Activated CD4-positive, alpha-beta T cell treated with anti-CD3 and anti-CD28 coated beads, Interleukin-2, amount 50 U/mL, for 16 hours (primary cell): ENCODE measurements around the gene TTYH3.
A peak's percentile ranks its signal among the peaks of the same experiment; 100 is the strongest.

Experiments
- DNase-seq: peaks from one replicate; pipeline ENCODE4 v3.0.0-alpha.2; 2020

The TTYH3 gene

DNA sequence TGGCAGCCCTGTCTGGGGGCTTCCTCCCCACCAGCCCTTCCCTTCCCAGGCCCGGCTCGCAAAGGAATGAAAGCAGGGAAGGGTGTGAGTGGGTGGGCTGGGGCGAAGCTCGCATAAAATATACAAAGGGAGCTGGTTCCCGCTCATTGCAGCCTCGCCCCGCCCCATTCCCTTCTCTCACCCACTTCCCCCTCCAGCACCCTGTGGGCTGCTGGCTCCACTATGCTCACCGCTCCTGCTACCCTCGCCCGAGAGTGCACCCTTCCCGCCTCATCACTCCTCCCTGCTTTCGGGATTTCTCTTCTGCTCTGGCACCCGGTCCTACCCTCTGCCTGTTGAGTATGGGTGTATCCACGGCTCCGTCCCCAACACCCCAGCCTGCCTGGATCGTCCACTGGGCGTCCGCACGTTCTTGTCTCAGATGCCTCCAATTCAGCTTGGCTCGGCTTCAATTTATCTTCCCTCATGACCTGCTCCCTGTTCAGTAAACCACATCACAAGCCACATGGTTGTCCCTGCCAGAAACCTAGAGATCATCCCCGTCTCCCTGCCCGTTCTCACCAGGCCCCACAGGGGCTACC is 14.4 kb upstream of the TTYH3 start:
- no peak for DNase-seq

DNA sequence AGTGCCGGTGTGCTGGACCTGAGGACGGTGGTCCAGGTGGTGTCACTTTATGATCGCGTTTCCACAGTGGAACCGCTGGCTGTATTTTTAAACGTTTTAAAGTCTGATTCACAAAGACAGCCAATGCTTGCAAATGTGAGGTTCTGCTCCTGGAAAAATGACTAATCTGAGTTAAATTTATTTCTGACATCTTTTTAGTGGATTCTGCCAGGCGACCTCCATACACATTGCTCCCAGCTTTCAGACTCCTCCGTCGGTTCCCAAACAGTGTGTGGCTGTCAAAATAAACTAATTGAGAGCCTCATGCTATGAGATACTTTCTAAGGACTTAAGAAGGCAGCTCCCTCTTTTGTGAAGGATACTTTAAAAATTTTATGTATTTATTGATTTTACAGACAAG is 12.7 kb upstream of the TTYH3 start:
- no peak for DNase-seq

DNA sequence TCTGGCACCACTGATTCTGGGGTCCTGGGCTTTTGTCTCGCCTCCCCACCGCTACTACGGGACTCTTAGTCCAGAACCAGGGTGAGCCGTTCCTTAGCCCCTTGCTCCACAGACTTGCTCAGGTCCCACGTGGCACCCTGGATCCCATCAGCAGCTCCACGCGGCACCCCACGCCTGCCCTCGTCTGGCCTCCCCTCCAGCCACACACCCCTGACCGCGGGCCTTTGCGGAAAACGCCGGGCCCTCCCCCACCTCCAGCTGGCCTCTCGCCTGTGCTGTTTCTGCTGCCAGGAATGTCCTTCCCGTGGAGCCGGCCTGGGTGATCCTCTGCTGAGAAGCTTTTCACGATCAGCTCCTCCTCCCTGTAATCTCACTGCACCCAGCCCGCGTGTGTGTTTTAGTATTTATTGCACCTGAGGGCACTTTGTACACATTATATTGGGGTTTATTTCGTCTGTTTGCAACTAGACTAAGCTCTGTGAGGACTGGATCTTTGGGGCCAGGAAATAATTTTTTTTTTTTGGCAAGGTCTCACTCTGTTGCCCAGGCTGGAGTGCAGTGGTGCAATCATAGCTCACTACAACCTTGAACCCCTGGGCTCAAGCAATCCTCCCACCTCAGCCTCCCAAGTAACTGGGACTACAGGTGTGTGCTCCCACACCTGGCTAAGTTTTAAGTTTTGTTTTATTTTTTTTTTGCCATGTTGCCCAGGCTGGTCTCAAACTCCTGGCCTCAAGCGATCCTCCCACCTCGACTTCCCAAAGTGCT is 10.5 kb upstream of the TTYH3 start:
- DNase-seq = no peak

DNA sequence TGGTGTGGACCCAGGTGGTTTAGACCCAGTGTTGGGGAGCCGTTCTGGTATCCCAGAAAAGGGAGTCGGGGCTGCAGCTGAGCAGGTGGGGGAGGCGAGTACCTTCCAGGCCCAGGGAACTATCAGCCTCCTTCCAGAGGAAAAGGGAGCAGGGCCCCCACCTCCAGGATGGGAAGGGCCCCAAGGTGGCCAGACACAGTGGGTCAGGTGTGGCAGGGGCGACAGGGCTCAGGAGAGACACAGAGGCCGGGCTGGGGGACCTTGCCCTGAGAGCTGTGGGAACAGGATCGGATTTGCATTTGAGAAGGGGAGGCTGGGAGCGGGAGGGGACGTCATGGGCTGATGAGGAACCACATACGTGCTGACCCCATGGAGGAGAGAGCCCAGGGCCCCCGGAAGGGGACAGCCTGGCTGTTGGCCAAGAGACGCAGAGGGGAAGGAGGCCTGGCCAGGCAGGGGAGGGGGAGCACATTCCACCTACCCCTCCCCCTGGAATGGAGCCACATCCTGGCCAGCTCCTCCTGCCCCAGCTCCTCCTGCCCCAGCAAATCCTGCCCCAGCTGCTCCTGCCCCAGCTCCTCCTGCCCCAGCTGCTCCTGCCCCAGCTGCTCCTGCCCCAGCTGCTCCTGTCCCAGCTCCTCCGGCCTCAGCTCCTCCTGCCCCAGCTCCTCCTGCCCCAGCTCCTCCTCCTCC is 9.7 kb upstream of the TTYH3 start:
- DNase-seq = no peak

DNA sequence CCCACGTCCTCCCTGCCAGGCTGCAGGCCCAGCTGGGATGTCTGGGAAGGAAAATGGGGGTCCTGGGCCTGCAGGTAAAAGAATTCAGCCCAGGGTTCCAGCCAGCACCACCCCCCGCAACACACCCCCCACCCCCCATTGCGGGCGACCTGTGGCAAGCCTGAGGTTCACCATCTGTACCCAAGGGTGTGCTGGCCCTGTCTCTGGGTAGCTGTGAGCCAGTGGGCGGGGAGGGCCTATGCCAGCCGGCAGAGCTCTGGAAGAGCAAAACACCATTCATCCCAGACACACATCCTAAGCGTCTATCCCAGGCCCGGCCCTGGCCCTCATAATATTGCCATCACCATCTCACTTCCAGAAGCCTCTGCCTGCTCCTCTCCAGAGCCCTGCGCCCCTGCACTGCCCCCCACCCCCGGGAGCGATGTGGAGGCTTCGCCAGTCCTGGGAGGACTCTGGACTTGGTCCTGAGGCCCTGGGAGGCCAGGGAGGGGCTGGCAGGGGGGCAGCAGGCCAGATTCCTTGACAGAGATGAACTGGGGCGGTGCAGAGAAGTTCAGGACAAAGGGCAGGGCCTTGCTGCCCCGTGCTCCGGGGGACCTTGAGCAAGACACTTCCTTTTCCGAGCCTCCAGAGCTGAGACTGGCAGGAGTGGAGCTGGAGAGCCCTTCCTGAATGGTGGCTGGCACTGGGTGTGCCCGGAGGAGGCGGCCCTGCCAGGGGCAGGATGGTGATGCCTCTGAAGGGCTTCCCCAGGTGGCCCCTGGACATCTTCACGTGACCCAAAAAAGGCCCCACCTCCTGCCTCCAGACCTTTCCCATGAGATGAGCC is 8.7 kb upstream of the TTYH3 start:
- DNase-seq = no peak

DNA sequence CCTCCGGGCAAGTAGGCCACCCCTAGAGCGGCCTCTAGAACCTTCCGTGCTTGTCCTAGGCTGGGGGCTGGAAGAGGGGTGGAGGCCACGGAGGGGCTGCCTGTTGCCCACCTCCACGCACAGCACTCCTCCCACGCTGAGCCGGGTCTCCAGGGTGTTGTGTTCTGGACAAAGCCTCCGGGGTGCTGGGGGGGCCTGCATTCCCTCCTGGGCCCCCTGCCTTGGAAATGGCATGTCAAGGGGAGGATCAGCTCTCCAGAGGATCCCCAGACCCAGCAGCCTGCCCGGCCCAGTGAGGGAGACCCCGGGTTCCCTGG is 8.1 kb upstream of the TTYH3 start:
- DNase-seq = no peak

DNA sequence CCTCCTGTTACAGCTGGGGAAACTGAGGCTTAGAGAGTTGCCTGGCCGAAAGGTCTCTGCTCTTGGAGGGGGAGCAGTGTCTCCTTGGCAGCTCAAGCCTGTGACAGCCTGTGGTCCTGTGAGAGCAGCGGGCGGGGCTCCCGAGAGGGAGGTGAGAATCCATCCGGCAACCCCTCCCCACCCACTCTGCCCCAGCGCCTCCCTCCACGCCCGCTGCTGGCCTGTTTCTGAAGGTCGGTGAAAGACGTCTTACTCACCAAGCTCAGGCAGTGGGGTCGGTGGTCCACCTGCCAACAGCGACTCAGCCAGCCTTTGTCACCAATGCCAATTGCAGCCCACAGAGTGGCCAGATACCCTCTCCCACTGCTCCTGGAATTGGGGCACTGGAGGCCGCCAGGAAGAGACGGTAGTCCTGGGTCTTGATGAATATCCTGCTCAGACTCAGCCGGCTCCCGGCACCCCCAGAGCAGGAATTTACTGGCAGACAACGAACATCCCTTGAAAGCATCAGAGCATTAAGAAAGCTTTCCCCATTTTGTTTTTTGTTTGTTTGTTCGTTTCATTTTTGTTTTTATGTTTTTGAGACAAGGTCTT is 7.4 kb upstream of the TTYH3 start:
- DNase-seq = no peak

DNA sequence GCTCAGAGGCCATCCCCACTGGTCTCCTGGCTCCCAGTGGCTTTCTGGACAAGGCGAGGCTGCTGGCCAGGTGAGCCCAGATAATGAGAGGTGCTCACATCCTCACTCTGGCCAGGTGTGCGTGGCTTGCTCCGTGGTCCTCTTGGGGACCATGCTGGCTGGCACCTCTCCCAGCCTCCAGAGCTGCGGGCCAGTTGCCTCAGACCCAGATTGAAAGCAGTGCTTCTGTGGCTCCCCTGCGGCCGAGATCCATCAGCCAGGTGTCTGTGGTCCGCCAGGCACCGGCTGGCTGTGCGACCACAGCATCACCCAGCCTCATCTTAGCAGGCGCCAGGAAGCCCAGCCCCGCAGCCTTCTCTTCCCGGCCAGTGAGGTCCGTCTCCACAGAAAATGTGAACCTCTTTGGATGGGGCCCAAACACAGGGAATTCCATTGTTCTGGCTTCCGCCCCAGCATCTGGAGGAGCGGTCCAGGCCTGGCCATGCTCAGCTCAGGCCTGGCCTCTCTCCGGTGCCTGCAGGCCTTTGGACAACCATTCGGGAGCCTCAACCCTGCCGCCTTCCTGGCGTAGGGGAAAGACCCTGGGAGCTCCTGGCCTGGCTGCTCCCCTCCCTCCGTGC is 5.2 kb upstream of the TTYH3 start:
- DNase-seq = no peak

DNA sequence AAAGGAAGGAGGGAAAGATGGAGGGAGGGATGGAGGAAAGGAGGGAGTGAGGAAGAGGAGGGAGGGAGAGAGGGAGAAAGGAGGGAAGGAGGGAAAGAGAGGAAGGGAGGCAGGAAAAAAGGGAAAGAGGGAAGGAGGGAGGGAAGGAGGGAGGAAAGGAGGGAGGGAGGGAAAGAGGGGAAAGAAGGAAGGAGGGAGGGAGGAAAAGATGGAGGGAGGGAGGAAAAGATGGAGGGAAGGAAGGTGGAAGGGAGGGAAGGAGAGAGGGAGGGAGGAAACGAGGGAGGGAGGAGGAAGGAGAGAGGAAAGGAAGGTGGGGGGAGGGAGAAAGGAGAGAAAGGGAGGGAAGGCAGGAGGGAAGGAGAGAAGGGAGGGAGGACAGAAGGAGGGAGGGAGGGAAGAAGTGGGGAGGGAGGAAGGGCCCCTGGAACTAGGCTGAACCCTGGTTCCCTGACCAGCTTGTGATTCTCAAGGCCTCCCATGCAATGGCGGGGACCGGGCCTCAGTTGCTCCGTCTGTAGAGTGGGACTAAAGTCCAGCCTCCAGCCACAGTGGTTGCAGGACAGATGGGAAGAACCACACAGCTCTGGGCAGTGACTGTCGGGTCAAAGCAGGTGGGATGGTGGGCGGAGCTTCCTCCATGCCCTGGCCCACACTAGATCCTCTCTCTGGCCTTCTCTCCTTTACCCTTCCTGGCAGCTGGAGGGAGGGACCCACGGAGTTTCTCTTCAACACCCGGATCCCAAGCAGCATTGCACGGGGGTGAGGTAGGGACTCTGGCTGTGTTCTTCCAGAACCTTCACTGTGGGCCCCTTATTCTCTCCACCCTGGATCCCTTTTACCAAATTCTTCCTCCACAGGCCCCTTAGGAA is 4.3 kb upstream of the TTYH3 start:
- no peak for DNase-seq

DNA sequence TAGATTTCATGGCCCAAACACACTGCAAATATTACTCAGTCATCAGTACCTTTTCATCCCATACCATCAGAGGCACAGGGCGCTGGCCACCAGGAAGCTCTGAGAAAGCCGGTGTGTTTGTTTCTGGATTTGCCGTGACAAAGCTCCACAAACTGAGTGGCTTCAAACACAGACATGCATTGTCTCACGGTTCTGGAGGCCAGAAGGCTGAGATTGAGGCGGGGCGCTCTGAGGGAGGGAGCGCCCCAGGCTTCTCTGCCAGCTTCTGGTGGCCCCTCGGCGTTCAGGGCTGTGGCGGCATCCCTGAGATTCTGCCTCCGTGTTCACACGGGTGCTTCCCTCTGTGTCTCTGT is 3.7 kb upstream of the TTYH3 start:
- no peak for DNase-seq

DNA sequence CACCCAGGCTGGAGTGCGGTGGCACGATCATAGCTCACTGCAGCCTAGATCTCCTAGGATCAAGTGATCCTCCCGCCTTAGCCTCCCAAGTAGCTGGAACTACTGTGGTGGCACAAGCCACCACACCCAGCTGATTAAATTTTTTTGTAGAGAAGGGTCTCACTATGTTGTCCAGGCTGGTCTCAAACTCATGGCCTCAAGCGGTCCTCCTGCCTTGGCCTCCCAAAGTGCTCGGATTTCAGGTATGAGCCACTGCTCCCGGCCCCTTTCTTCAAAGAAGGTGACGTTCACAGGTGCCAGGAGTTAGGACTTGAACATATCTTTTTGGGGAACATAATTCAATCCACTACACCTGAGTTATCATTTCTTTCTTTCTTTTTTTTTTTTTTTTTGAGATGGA is 2.9 kb upstream of the TTYH3 start:
- no peak for DNase-seq

DNA sequence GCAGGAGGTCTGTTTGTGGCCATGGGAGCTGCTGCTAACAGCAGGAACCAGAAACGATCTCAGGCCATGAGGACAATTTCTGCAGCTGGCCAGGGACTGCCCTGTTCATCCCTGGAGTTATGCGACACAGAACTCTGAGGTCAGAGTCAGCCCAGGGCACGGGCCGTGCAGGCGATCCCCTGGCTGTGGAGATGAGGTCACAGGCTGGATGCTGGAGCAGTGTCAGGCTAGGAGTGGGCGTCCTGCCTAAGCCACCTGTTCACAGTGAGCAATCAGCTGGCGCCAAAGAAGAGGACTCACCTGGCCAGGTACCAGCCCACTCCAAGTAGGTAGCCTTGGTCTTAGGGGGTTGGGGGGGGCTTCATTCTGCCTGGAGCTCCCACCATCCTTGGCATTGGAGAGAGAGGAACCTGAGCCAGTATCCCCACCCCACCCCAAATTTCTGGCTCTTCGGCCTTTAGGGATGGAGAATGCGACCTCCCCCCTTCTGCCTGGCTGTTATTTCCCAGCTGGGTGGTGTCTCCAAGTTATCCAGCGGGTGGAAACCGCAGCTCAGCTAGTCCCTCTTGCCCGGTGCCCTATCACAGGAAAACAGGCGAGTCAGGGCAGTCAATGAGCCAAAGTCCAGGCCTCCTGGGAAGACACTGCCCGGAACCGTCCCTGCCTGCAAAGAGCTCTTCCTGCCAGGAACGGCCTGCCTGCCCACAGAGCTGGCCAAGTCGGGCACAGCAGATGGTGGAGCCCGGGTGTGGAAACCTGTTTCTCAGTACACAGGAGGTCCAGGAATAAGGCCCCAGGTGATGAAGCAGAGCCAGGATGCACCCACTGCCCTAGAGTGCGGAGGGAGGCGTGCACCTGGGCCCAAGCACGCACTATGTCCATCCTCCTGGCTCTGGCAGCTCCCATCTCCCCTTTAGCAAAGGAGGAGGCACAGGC is 1.8 kb upstream of the TTYH3 start:
- DNase-seq = no peak

DNA sequence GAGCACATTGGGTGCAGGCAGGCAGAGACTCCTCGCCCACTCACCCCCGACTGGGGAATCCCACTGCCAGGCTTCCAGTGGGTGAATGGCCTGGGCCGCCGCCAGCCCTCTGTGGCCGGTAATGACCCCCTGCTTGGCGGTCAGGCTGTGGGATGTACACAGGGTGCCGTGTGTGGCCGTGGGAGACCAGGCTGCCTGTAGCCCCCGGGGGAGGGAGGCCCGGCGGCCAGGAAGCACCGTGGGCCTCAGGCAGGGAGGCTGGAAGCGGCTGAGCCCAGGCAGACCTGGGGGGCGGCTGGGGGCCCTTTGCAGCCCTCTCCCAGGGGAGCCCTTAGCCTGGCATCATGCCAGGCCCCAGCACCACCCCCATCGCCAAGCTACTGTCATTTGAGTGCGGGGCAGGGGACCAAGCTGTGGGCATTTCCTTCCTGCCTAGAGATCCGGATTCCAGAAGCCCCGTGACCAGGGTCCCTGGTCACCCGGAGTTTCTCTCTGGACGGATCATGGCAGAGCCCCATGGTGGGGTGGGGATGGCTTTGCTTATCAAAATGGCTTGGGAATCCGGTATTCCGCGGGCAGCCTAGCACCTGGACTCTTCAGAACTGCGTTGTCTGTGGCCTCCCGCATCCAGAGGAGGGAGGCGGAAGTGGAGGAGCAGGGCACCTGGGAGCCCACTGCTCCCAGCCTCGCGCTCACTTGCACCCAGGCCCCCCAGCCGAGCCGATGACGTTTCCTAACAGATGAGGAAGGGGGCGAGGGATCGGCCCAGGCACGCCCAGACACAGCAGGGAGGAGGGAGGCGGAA is 1.1 kb downstream of the TTYH3 start:
- peak; percentile 10 for DNase-seq

DNA sequence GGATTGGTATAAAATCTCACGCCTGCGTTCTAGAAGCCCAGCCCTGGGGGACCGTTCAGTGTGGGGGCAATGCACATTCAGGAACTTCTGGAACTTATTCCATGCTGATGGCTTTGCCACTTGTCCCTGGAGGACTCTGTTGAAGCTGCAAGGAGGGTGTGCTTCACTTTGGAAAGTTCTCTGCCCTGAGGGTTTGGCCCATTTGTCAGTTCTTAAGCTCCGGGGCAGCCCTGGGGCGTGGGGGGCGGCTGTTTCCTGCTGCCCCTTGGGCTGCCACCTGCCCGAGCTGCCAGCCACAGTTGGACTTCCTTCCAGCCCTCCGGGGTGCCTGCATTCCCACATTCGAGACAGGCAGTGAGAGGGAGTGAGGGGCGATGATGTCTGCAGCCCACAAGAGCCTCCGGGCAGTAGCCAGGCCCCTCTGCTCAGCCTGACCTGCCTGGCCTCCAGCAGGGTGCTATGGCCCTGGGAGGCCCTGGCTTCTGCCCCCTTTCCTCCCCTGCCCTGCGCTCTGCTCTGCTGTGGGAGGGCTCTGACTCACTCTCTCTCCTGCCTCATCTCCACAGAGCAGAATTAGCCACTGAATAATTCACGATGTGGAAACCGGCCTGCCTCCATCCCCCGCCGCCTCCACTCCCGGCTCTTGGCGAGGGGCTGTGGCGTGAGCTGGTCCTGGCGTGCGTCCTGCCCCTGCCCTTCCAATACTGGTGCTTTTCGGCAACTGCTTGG is 1.9 kb downstream of the TTYH3 start:
- peak; percentile 26 for DNase-seq

DNA sequence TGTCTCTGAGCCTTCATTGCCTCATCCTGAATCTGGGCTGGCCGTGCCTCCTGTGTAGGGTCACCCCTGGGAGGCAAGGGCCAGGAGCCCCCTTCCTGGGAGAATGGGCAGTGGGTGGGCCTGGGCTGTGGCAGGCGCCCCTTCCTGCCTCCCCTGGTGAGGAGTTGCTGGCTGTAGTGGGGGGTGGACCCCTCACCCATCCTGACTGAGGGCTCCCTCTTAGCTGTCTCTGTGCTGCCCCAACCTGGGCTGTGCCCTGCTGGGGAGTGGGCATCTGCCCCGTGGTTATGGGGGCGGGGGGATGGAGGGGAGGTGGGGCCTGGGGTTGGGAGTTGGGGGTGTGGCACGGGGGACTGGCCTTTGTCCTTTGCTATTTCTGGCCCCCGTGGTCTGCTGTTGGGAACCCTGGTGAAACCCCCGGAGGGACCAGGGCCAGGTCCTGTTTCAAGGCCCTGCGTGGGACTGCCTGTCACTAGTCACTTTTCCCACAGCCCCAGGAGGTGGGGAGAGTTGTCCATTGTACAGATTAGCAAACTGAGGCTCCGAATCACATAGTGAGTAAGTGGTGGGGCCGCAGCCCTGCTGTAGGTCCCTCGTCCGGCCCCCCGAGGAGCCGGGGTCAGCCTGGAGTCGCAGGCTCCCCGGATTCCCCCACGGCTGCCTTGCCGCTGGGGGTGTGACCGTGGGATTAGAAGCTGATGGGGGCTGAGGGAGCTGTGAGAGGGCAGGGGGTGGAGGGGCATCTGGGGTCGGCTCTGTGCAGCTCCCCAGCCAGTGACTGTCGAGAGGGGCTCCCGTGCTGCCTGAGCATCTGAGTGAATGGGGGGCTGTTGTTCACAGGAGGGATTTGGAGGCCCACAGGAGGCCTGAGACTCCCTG is 2.7 kb downstream of the TTYH3 start:
- DNase-seq = no peak

DNA sequence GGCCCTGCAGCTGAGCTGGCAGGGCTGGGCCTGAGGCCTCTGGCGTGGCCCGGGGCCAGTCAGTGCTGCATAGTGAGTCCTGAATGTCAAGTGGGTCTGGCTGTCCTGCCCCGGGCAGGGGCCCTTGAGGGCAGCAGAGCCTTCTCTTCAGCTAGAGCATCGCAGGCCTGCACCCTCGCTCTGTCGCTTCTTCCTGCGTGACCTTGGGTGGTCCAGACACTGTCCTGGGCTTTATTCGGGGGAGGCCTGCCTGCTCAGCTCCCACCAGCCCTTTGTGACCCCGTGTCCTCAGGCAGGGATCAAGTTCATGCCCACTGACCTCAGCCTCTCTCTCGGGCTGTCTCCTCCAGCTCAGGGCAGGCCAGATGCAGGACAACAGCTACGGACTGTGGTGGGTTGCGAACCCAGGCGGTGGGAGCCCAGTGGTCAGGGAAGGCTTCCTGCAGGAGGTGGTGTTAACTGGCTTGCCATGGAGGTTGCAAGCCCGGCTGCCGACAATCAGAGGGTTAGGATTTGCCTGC is 3.4 kb downstream of the TTYH3 start:
- DNase-seq = no peak

DNA sequence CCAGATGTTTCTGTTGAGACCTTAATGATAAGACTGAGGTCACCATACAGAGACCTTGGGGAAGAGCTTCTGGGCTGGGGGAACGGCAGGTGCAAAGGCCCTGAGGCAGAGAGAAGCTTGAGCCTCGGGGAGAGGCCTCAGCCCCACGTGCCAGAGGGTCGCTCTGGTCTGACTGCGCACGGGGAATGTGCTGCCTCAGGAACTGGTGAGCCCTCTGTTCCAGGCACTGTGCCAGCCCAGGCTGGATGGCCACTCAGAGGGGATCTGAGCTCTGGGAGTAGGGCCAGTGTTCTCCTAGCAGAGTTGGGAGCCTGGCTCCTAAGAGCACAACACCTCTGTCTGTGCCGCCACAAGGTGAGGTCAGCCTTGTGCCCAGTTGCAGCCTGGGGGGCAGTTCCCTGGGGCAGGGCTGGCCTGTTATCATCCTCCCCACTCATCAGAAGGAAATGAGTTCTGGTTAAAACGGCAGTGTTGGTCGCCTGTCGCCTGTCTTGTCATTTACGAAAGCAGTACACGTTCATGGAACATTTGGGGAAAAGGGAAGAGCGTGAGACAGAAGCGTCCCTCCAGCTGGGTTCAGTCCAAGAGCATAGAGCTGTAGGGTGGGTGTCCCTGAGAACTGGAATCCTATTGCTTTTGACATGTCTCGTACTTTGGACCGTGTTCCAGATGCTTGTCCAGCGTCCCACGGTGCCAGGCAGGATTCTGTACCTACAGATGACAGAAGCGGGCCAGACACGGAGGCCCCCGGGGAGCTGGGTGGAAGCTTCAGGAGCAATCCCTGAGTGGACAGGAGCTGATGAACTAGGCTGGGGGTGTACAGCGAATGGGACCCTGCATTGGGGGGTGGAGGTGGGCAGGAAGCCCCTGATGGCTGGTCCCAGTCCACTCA is 4.3 kb downstream of the TTYH3 start:
- no peak for DNase-seq
